SU-DHL-6 (cell line): Measurements from ENCODE around the gene SHISA9.

Experiments used
- H2AFZ ChIP-seq: fragments of 200-600 bp; sonication (generic); 2 replicates; pipeline ENCODE4 v1.6.1; 2014; ENCODE audit warnings: low read depth, mild to moderate bottlenecking, moderate library complexity, mixed read lengths, antibody characterized with exemption, low read length; ENCODE audit not compliant: severe bottlenecking
- H3F3A ChIP-seq: fragments of 200-600 bp; shearing (Covaris generic); 2 replicates; pipeline ENCODE4 v1.6.0; 2016; ENCODE audit warnings: antibody characterized with exemption, mild to moderate bottlenecking; ENCODE audit not compliant: insufficient read depth
- H3K27ac ChIP-seq: fragments of 200-600 bp; sonication (generic); 2 replicates; pipeline ENCODE4 v1.5.1; 2016; ENCODE audit warnings: low read depth, mild to moderate bottlenecking, low read length, moderate library complexity, mixed read lengths
- H3K27me3 ChIP-seq: fragments of 200-600 bp; sonication (generic), shearing (Covaris generic); 2 replicates; pipeline ENCODE4 v1.6.0; 2014; ENCODE audit warnings: mild to moderate bottlenecking, low read length
- H3K36me3 ChIP-seq: fragments of 200-600 bp; sonication (generic); 2 replicates; pipeline ENCODE4 v1.6.1; 2014; ENCODE audit warnings: mild to moderate bottlenecking, low read length, mixed read lengths
- H3K4me2 ChIP-seq: fragments of 300-600, 200-600 bp; shearing (Covaris generic), sonication (generic); 2 replicates; pipeline ENCODE4 v1.6.0; 2014; ENCODE audit warnings: low read length, low read depth, mild to moderate bottlenecking; ENCODE audit not compliant: poor library complexity, severe bottlenecking
- H3K4me3 ChIP-seq: fragments of 200-600 bp; sonication (generic); 2 replicates; pipeline ENCODE4 v1.5.1; 2014; ENCODE audit warnings: antibody characterized with exemption, low read length, mild to moderate bottlenecking, mixed read lengths; ENCODE audit not compliant: insufficient read depth, poor library complexity, severe bottlenecking
- H3K79me2 ChIP-seq: fragments of 200-600 bp; sonication (generic); 2 replicates; pipeline ENCODE4 v1.6.1; 2014; ENCODE audit warnings: mild to moderate bottlenecking, low read length, moderate library complexity; ENCODE audit not compliant: insufficient read depth
- H3K9ac ChIP-seq: fragments of 200-600 bp; sonication (generic); 2 replicates; pipeline ENCODE4 v1.7.0; 2014; ENCODE audit warnings: mild to moderate bottlenecking, low read length
- H3K9me2 ChIP-seq: fragments of 200-600 bp; sonication (generic); replicated peaks from 2 replicates; pipeline ENCODE4 v1.6.1; 2014; ENCODE audit warnings: low read length; ENCODE audit not compliant: insufficient read depth
- H3K9me3 ChIP-seq: fragments of 200-600 bp; sonication (generic); 2 replicates; pipeline ENCODE4 v1.6.1; 2014; ENCODE audit warnings: low read length, mixed read lengths; ENCODE audit not compliant: insufficient read depth
- H4K20me1 ChIP-seq: fragments of 200-600 bp; sonication (generic); 2 replicates; pipeline ENCODE4 v1.6.1; 2014; ENCODE audit warnings: low read depth, mild to moderate bottlenecking, antibody characterized with exemption, low read length, moderate library complexity, mixed read lengths
- CTCF ChIP-seq: fragments of 200-600 bp; sonication (generic); IDR thresholded peaks from one replicate; pipeline ENCODE4 v1.5.1; 2017; ENCODE audit warnings: antibody characterized with exemption, mild to moderate bottlenecking, low read length, moderate library complexity; ENCODE audit not compliant: insufficient read depth, poor library complexity, severe bottlenecking
- EZH2phosphoT487 ChIP-seq: fragments of 200-600 bp; sonication (generic), shearing (Covaris generic); conservative IDR thresholded peaks from 2 replicates; pipeline ENCODE4 v1.6.1; 2018; ENCODE audit warnings: mild to moderate bottlenecking, antibody characterized with exemption, low read length, moderate library complexity, mixed read lengths

SHISA9 gene

GRCh38 chr16:13111747-13112146, 210.3 kb downstream of the SHISA9 start:
- no peak overlapping the region for H3K4me3 ChIP-seq
- no peaks in the 10 kb centered on the region for H3K27me3 ChIP-seq
- H3K36me3 ChIP-seq, result no peaks in the 10 kb centered on the region
- no peaks in the 10 kb centered on the region for H3K79me2 ChIP-seq
- H3K9me2 ChIP-seq, result no peaks in the 10 kb centered on the region
- no peak overlapping the region for H2AFZ ChIP-seq
- no peak overlapping the region for H3K4me2 ChIP-seq
- no peak overlapping the region for H3K27ac ChIP-seq
- H3K9ac ChIP-seq, result no peak overlapping the region
- H3F3A ChIP-seq, result no peaks in the 10 kb centered on the region
- TF ChIP-seq CTCF, result no peak
- no peak for TF ChIP-seq EZH2phosphoT487
- H4K20me1 ChIP-seq, result no peaks in the 10 kb centered on the region
- H3K9me3 ChIP-seq, result no peaks in the 10 kb centered on the region; the same call in 1 of the 2 replicates

- Histone ChIP-seq H3K79me2 (no peaks in the 10 kb centered on the region), H3F3A (no peaks in the 10 kb centered on the region), H3K27me3 (no peaks in the 10 kb centered on the region), H3K9me2 (no peaks in the 10 kb centered on the region), H2AFZ (no peak overlapping the region), H3K36me3 (no peaks in the 10 kb centered on the region), H3K27ac (no peak overlapping the region), H3K4me3 (no peak overlapping the region), H3K9me3 (no peaks in the 10 kb centered on the region; the same call in 1 of the 2 replicates), H3K4me2 (no peak overlapping the region), H4K20me1 (no peaks in the 10 kb centered on the region), H3K9ac (no peak overlapping the region)
- TF ChIP-seq CTCF (no peak), EZH2phosphoT487 (no peak)
These were observed 212.3 kb downstream of the SHISA9 start for GRCh38 chr16:13113741-13114140.

- no peaks in the 10 kb centered on the region for H3F3A ChIP-seq
- H3K27me3 ChIP-seq, result no peaks in the 10 kb centered on the region
- no peaks in the 10 kb centered on the region for H3K79me2 ChIP-seq
- no peaks in the 10 kb centered on the region for H3K9me2 ChIP-seq
- H3K4me2 ChIP-seq, result no peak overlapping the region
- TF ChIP-seq EZH2phosphoT487 (no peak), CTCF (no peak)
- no peak overlapping the region for H3K27ac ChIP-seq
- no peaks in the 10 kb centered on the region for H3K9me3 ChIP-seq
- H4K20me1 ChIP-seq, result no peaks in the 10 kb centered on the region
- H3K9ac ChIP-seq, result no peak overlapping the region
- no peak overlapping the region for H2AFZ ChIP-seq
- H3K36me3 ChIP-seq, result no peaks in the 10 kb centered on the region
- H3K4me3 ChIP-seq, result no peak overlapping the region
These were observed 216.7 kb downstream of the SHISA9 start for GRCh38 chr16:13118091-13118490.
